ENCODE measurements around the gene CATSPERD. TPM values are rescaled to one million over a fixed set of nuclear protein-coding genes. Genes with fewer than 3 reads are reported as not detected.

The CATSPERD gene
- polyA plus RNA-seq, 1 donor (not counting 4 experiments of a cell fraction or from before 2014, with no cell fraction given), result not detected

- FAIRE-seq (no peak), DNase-seq (ENCODE audit: low read depth, low spot score) (no peak)
- dilution Hi-C loops (cut with MboI; ENCODE audit: extremely low pct_ligation_motif_present, low sequenced_read_pairs), result no loop called here
- no peak overlapping the region for H3K4me2 ChIP-seq (ENCODE audit: control insufficient read depth, extremely low read depth, insufficient read depth, low read depth, low read length)
- H3K27me3 ChIP-seq (ENCODE audit: control insufficient read depth, extremely low read depth, insufficient read depth, low read length), result no peaks in the 10 kb centered on the region
- no peak overlapping the region for H3K9ac ChIP-seq (ENCODE audit: control insufficient read depth, extremely low read depth, insufficient read depth, low read length)
- H3K36me3 ChIP-seq (ENCODE audit: control insufficient read depth in 2 of 2, extremely low read depth in 1 of 2, insufficient read depth in 2 of 2, low read length in 2 of 2), result peaks cover 7 to 10% of the 10 kb centered on the region in 2 experiments
- H4K20me1 ChIP-seq (ENCODE audit: control insufficient read depth, extremely low read depth, insufficient read depth, low read length), result no peaks in the 10 kb centered on the region
- H3K9me1 ChIP-seq (ENCODE audit: control insufficient read depth, extremely low read depth, insufficient read depth, low read length), result no peaks in the 10 kb centered on the region
- peaks cover 7% of the 10 kb centered on the region for H3K79me2 ChIP-seq (ENCODE audit: control insufficient read depth, insufficient read depth, low read length)
- TF ChIP-seq CTCF (optimal IDR thresholded peaks at IDR 0.05 in 1 of 3, IDR thresholded peaks at IDR 0.05 in 1 of 3, conservative IDR thresholded peaks at IDR 0.05 in 1 of 3; ENCODE audit: extremely low read depth in 1 of 3, insufficient read depth in 2 of 3, low read length in 3 of 3) (no peak), EZH2 (IDR thresholded peaks at IDR 0.05; ENCODE audit: low read length) (no peak)
- H2AFZ ChIP-seq (ENCODE audit: control insufficient read depth, low read length), result no peak overlapping the region
- no peaks in the 10 kb centered on the region for H3K9me3 ChIP-seq (ENCODE audit: control insufficient read depth, low read depth, low read length)
- H3K27ac ChIP-seq (ENCODE audit: control insufficient read depth, insufficient read depth, low read length), result no peak overlapping the region
- peaks cover 7% of the 10 kb centered on the region for H3K4me1 ChIP-seq (ENCODE audit: control insufficient read depth, extremely low read depth, insufficient read depth, low read length)
- no peak overlapping the region for H3K4me3 ChIP-seq (ENCODE audit: control insufficient read depth in 2 of 3, extremely low read depth in 1 of 3, insufficient read depth in 2 of 3, low read depth in 1 of 3, low read length in 3 of 3)
These were observed 45.7 kb upstream of the CATSPERD start for GRCh38 chr19:5674714-5675113.

GRCh38 chr19:5676105-5676771 lies 44.2 kb upstream of the CATSPERD start:
- Histone ChIP-seq H3K9me1 (ENCODE audit: control insufficient read depth, extremely low read depth, insufficient read depth, low read length) (no peaks in the 10 kb centered on the region), H3K36me3 (ENCODE audit: control insufficient read depth in 2 of 2, extremely low read depth in 1 of 2, insufficient read depth in 2 of 2, low read length in 2 of 2) (peaks cover 6 to 8% of the 10 kb centered on the region in 2 experiments), H3K9me3 (ENCODE audit: control insufficient read depth, low read depth, low read length) (no peaks in the 10 kb centered on the region), H3K27me3 (ENCODE audit: control insufficient read depth, extremely low read depth, insufficient read depth, low read length) (no peaks in the 10 kb centered on the region), H3K4me3 (ENCODE audit: control insufficient read depth in 2 of 3, extremely low read depth in 1 of 3, insufficient read depth in 2 of 3, low read depth in 1 of 3, low read length in 3 of 3) (no peak overlapping the region), H3K27ac (ENCODE audit: control insufficient read depth, insufficient read depth, low read length) (no peak overlapping the region), H3K4me1 (ENCODE audit: control insufficient read depth, extremely low read depth, insufficient read depth, low read length) (peaks cover 10% of the 10 kb centered on the region), H3K9ac (ENCODE audit: control insufficient read depth, extremely low read depth, insufficient read depth, low read length) (no peak overlapping the region), H2AFZ (ENCODE audit: control insufficient read depth, low read length) (no peak overlapping the region), H3K79me2 (ENCODE audit: control insufficient read depth, insufficient read depth, low read length) (peaks cover 10% of the 10 kb centered on the region), H3K4me2 (ENCODE audit: control insufficient read depth, extremely low read depth, insufficient read depth, low read depth, low read length) (no peak overlapping the region), H4K20me1 (ENCODE audit: control insufficient read depth, extremely low read depth, insufficient read depth, low read length) (no peaks in the 10 kb centered on the region)
- FAIRE-seq (no peak), DNase-seq (ENCODE audit: low read depth, low spot score) (no peak)
- dilution Hi-C loops (cut with MboI; ENCODE audit: extremely low pct_ligation_motif_present, low sequenced_read_pairs), result no loop called here
- TF ChIP-seq EZH2 (IDR thresholded peaks at IDR 0.05; ENCODE audit: low read length) (no peak), CTCF (optimal IDR thresholded peaks at IDR 0.05 in 1 of 3, IDR thresholded peaks at IDR 0.05 in 1 of 3, conservative IDR thresholded peaks at IDR 0.05 in 1 of 3; ENCODE audit: extremely low read depth in 1 of 3, insufficient read depth in 2 of 3, low read length in 3 of 3) (no peak)
